K562 (cell line): ENCODE results near the gene PMM1. TPM values are rescaled to one million over a fixed set of nuclear protein-coding genes. Genes with fewer than 3 reads are reported as not detected.

Source experiments
- E2F5 ChIP-seq: sonication (generic); formaldehyde crosslinking; IDR thresholded peaks from 2 replicates; pipeline ENCODE4 v1.8.0; 2022; ENCODE audit warnings: mild to moderate bottlenecking, missing genetic modification reagents
- HBP1 ChIP-seq: fragments of 450-650 bp; formaldehyde crosslinking; IDR thresholded peaks from 2 replicates; pipeline ENCODE4 v1.4.0; 2022; ENCODE audit warnings: missing genetic modification characterization
- NEUROD1 ChIP-seq: fragments of 150-350 bp; IDR thresholded peaks from 2 replicates; pipeline ENCODE4 v1.6.1; 2014; ENCODE audit warnings: borderline replicate concordance, low read length, low read depth; ENCODE audit not compliant: partially characterized antibody
- XRCC5 ChIP-seq: fragments of 200-400 bp; formaldehyde crosslinking; IDR thresholded peaks from 2 replicates; pipeline ENCODE4 v1.6.1; 2017; ENCODE audit warnings: low read depth, mild to moderate bottlenecking, low read length
- ZBTB7A ChIP-seq: IDR thresholded peaks from 2 replicates; pipeline ENCODE4 v1.6.1; 2011; ENCODE audit warnings: low read depth, mild to moderate bottlenecking, low read length, moderate library complexity, borderline replicate concordance; ENCODE audit not compliant: control insufficient read depth
- ZFP36 ChIP-seq: fragments of 150-350 bp; IDR thresholded peaks from 2 replicates; pipeline ENCODE4 v1.6.1; 2018; ENCODE audit warnings: low read length, low read depth; ENCODE audit not compliant: partially characterized antibody
- ZNF407 ChIP-seq: fragments of 450-650 bp; IDR thresholded peaks from 2 replicates; pipeline ENCODE4 v1.6.1; 2016; ENCODE audit warnings: low read depth
- polyA plus RNA-seq, 8 experiments: library from polyadenylated mRNA; depleted of rRNA in 4 of 8; stranded (reverse) in 5 of 8; unstranded in 3 of 8; fragments of >200 nt; fragmentation: Nextera tagmentation in 2 of 8; fragmentation: Illumina TruSeq in 1 of 8; extraction: Ambion mirVana in 2 of 8; extraction: Trizol in 1 of 8; gene quantifications; 2 replicates each; pipeline versions ENCODE4 v1.2.1 to v1.2.3, GENCODE V29; 2011 to 2014; ENCODE audit warnings: inconsistent platforms in 1 of 8, missing spikeins in 1 of 8
- total RNA-seq, 7 experiments: library from RNA; depleted of rRNA in 6 of 7; stranded (reverse); fragments of >200 nt in 6 of 7; fragmentation: Illumina TruSeq in 2 of 7; extraction: Trizol in 2 of 7; gene quantifications; 2 replicates each; pipeline versions ENCODE4 v1.2.1 to v1.2.3, GENCODE V29; 2011 to 2021; ENCODE audit warnings: low replicate concordance in 1 of 7

The PMM1 gene
- total and polyA plus RNA-seq, 9 of the 15 experiments (the other 6 are each of a cell fraction or from before 2014, with no cell fraction given): 10.2 to 31.7 (median 20.3) TPM

- TF ChIP-seq ZNF407 (no peak), XRCC5 (peak; percentile 31; the same call in 1 of the 2 replicates), HBP1 (no peak), E2F5 (CRISPR knock-in tag) (no peak), NEUROD1 (no peak), ZBTB7A (no peak), ZFP36 (no peak)
These were observed 12.8 kb downstream of the PMM1 start (continued) for GRCh38 chr22:41576877-41577276.
